Measurements from ENCODE around the gene IQCM. TPM values are rescaled to one million over a fixed set of nuclear protein-coding genes. Genes with fewer than 3 reads are reported as not detected.

Gene IQCM, protein sequence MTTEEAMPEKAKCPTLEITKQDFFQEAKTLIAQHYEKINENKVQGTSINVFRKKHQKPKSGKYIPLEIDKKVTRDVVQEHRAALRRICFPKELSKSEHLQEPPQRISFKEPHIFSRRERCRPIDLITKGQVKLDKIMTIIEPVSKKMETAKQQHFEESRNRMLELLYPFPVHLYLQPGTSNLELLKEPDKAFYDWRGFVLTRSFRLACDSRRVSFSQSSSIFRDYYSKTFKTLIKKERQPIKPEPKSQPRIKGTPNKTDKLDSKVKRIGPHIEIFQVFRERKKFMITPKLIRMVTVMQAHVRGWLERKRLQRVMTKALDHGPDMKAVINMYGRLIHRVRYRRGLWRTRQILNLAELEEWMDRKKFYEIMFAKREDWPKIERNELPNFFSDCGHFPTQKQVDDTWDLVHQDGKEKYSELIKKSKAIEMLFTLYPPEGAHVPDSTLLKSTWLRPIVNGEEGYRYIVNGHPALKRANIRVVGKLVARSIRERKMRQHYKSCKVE
- not detected for total RNA-seq

DNA sequence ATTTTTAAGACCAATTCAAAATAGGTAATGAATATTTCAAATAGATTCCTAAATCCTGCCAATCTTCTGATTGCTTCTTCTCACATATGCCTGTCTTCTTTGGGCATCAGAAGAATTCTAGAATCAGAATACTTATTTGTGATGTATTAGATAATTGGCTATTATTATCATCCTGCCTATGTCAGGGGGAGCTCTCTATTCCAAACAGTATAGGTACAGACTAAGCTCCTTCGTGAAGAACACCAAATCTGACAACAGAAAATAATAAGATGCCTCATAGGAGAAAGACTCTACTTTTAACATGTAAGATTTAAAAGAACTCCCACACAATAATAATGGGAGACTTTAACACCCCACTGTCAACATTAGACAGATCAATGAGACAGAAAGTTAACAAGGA is at the start of gene IQCM:
TSS of gene IQCM (minus strand) at position 101 of the 400 bp plus-strand sequence. CDS start 73,152 bp downstream, outside the sequence.
- ATAC-seq (ENCODE audit: low FRiP score), result no peak
- DNase-seq (ENCODE audit: low spot score), result no peak
- TF ChIP-seq, protein P1, sequence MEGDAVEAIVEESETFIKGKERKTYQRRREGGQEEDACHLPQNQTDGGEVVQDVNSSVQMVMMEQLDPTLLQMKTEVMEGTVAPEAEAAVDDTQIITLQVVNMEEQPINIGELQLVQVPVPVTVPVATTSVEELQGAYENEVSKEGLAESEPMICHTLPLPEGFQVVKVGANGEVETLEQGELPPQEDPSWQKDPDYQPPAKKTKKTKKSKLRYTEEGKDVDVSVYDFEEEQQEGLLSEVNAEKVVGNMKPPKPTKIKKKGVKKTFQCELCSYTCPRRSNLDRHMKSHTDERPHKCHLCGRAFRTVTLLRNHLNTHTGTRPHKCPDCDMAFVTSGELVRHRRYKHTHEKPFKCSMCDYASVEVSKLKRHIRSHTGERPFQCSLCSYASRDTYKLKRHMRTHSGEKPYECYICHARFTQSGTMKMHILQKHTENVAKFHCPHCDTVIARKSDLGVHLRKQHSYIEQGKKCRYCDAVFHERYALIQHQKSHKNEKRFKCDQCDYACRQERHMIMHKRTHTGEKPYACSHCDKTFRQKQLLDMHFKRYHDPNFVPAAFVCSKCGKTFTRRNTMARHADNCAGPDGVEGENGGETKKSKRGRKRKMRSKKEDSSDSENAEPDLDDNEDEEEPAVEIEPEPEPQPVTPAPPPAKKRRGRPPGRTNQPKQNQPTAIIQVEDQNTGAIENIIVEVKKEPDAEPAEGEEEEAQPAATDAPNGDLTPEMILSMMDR (IDR thresholded peaks at IDR 0.05), result no peak

DNA sequence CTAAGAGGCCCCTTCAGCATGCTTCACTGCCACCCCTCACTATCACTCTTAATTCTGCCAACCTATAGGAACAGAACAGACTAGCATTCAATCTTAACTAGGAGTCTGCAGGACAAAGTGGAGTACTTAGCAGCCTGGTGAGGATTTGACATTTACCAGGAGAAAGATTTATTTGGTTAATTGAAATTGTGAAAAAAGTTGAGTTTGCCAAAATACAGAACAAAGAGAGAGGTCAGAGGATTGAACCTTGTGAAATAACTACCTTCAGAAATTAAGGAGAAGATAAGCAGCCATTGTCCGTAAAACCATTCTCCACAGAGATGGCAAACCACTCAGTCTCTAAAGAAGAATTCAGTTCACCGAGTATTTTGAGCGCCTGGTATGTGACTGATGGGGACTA is 41.8 kb upstream of the IQCM start:
- ATAC-seq (ENCODE audit: low FRiP score), result no peak
- TF ChIP-seq, protein P1 (IDR thresholded peaks at IDR 0.05), result no peak

DNA sequence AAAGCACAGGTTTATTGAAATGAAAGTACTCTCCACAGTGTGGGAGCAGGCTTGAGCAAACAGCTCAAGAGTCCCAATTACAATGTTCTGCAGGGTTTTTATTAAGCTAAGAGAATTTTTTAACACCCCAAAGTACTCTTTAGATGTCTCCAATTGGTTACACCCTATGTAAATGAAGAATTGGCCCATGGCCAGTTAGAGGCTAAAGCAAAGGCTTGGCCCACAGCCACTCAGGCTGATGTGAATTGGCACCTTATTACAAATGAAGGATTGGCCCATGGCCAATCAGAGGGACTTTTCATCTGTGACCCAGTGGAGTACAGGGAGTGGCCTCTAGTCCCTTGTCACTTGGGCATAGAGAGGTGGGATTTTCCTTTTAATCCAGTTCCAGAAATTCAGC is 30.1 kb upstream of the IQCM start:
- DNase-seq (ENCODE audit: low spot score), result no peak
- TF ChIP-seq, protein P1 (IDR thresholded peaks at IDR 0.05), result no peak
- no peak for ATAC-seq (ENCODE audit: low FRiP score)

More for the DNA sequence above, 41.8 kb upstream of the IQCM start:
- DNase-seq (ENCODE audit: low spot score), result no peak

DNA sequence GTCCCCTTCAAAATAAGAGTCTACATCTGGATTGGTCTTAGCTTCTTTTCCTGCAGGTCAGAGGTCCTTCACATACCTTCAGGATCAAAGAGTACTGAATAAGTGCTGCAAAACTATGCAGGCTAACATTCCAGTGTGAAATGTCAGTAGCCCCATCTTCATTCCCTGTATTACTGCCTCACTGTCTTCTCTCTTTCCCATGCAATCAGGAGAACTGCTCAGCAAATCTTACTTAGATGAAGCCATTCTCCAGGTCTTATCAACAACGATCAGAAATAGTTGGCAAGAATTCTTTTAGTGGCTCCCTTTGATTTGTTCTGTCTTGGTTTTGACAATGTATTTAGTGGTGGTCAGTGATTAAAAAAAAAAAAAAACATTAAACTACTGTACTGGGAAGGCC is 26.0 kb upstream of the IQCM start:
- TF ChIP-seq, protein P1 (IDR thresholded peaks at IDR 0.05), result no peak
- DNase-seq (ENCODE audit: low spot score) (no peak), ATAC-seq (ENCODE audit: low FRiP score) (no peak)

DNA sequence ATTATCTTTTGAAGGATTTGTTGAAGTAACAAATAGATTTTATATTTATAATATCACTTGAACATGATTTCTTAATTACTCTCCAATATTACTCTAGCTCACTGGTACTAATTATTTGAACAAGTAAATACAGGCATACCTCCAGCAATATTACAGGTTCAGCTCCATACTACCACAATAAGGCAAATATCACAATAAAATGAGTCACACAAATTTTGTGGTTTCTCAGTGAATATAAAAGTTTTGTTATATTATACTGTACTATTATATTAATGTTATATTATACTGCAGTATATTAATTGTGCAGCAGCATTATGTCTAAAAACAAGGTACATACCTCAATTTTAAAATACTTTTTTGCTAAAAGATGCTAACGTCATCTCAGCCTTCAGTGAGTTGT is 22.4 kb upstream of the IQCM start:
- no peak for DNase-seq (ENCODE audit: low spot score)
- TF ChIP-seq, protein P1 (IDR thresholded peaks at IDR 0.05), result no peak
- ATAC-seq (ENCODE audit: low FRiP score), result no peak

DNA sequence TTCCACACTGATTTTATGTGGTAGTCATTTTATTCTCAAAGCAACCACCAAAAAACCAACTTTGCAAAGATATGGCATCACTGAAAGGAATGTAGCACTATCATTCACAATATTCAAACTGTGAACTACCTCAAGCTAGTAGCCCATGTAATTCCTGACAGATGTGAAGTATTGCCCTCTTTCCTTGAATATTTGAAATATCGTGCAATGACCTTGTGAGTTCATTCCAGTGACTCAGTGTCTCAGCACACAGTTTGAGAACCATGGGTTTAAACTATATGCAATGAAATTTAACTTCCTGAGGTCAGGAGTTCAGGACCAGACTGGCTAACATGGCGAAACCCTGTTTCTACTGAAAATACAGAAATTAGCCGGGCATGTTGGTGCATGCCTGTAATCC is 20.9 kb upstream of the IQCM start:
- TF ChIP-seq, protein P1 (IDR thresholded peaks at IDR 0.05), result no peak
- ATAC-seq (ENCODE audit: low FRiP score) (no peak), DNase-seq (ENCODE audit: low spot score) (no peak)

DNA sequence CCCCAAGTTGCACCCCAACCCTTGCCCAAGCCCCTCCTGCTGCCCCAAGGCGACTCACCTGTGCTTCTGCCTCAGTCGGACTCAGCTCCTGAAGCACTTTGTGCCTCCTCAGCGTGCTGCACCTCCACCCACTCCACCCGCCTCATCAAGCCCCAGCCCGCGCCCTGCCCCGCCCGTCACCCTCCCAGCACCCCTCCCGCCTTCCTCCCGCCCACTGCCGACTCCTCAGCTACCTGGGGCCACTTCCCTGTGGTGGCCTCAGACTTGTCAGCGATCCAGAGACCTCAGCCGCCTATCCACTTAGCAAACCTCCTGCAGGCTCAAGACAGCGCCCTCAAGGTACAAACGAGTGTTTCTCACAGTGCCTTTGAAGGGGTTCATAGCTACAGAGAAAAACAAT is 19.6 kb upstream of the IQCM start:
- TF ChIP-seq, protein P1 (IDR thresholded peaks at IDR 0.05), result no peak
- no peak for ATAC-seq (ENCODE audit: low FRiP score)

More for the DNA sequence above, 19.6 kb upstream of the IQCM start:
- no peak for DNase-seq (ENCODE audit: low spot score)

Data from omental fat pad (tissue), 4 donors.